Heart right ventricle (tissue), 16 donors: ENCODE data around the gene TMTC4. TPM values are rescaled to one million over a fixed set of nuclear protein-coding genes. Genes with fewer than 3 reads are reported as not detected.

Experiments used
- ATAC-seq, 8 donors: fragments of 200-7000 bp; cut with Tn5 transposase; one replicate each; pipeline ENCODE4 v1.9.1; 2020; ENCODE audit warnings: mild to moderate bottlenecking in 8 of 8, moderate library complexity in 8 of 8, moderate number of reproducible peaks in 1 of 8
- DNase-seq, 2 donors: peaks; one replicate each; pipeline ENCODE4 v3.0.0-alpha.2; 2020
- H3K27ac ChIP-seq, 10 donors: fragments of 200-600 bp; sonication (generic) in 2 of 10; one replicate each; pipeline versions ENCODE4 v1.5.0 to v1.8.0; 2020 to 2022; ENCODE audit warnings: mild to moderate bottlenecking in 3 of 10
- H3K27me3 ChIP-seq, 7 donors: fragments of 200-600 bp; one replicate each; pipeline ENCODE4 v1.8.0; 2021 to 2022; ENCODE audit warnings: mild to moderate bottlenecking in 2 of 7
- H3K36me3 ChIP-seq, 9 donors: fragments of 200-600 bp; sonication (generic) in 1 of 9; one replicate each; pipeline versions ENCODE4 v1.5.0 to v1.8.0; 2020 to 2022; ENCODE audit warnings: mild to moderate bottlenecking in 2 of 9
- H3K4me1 ChIP-seq, 9 donors: fragments of 200-600 bp; sonication (generic) in 1 of 9; one replicate each; pipeline versions ENCODE4 v1.5.0 to v1.8.0; 2020 to 2022; ENCODE audit warnings: mild to moderate bottlenecking in 4 of 9
- H3K4me3 ChIP-seq, 10 donors: fragments of 200-600 bp; sonication (generic) in 2 of 10; one replicate each; pipeline versions ENCODE4 v1.5.0 to v1.8.0; 2020 to 2022; ENCODE audit warnings: mild to moderate bottlenecking in 7 of 10, moderate library complexity in 2 of 10
- H3K9me3 ChIP-seq, 11 donors: fragments of 200-600 bp in 10 of 11; sonication (generic) in 2 of 11; one replicate each; pipeline versions ENCODE4 v1.5.0 to v1.8.0; 2013 to 2022; ENCODE audit warnings: mild to moderate bottlenecking in 2 of 11, control low read depth in 1 of 11, moderate library complexity in 1 of 11
- CTCF ChIP-seq, 9 donors: fragments of 200-600 bp; sonication (generic) in 2 of 9; IDR thresholded peaks; one replicate each; pipeline versions ENCODE4 v1.5.0 to v1.8.0; 2021 to 2022; ENCODE audit warnings: antibody characterized with exemption in 9 of 9, mild to moderate bottlenecking in 5 of 9, moderate library complexity in 1 of 9
- WGBS, 2 donors: extraction: QIAGEN DNeasy Blood & Tissue Kit; methylation state at CpG; one replicate each; pipeline ENCODE4 v1.1.7; 2013; ENCODE audit warnings: inconsistent platforms in 1 of 2; 5-methylcytosine and 5-hydroxymethylcytosine counted together
- intact Hi-C, 10 donors: fragments of 100-400 bp; cut with DNase I; formaldehyde crosslinking; loops; one replicate each; pipeline versions ENCODE4 v1.11.1 to v1.14.2; 2022
- polyA plus RNA-seq, 2 donors: library from polyadenylated mRNA; stranded (reverse); fragments of 200-250 nt; gene quantifications; one replicate each; pipeline ENCODE4 v1.2.3, GENCODE V29; 2013
- total RNA-seq, 10 donors: library from RNA; stranded (reverse); fragmentation: NEBNext Ultra II Directional in 3 of 10; extraction: Animal tissue kit (Norgen Biotek cat#: 25700) in 3 of 10; gene quantifications; one replicate each; pipeline versions ENCODE4 v1.2.1 to v1.2.4, GENCODE V29; 2021 to 2023
- donor health status: Arrhythmogenic right ventricular cardiomyopathy.
- donor health status: ischemic (EF 13 %, LVEDD 7.1; RV severe dilation, severe dysfunction).
- donor health status: healthy with polysubstance abuse.
- donor health status: DM: no; HTN: yes; CAD: no.
- donor health status: DM: no; HTN: no; CAD: no.
- donor health status: ischemic (EF 25% LVEDD 6.9; RV normal size, moderate dysfunction).
- donor health status: ischemic (EF 25% LVEDD 5.7; RV mildly dilated, moderate dysfunction).
- donor health status: healthy.
- donor health status: DM: yes; HTN: yes; CAD: no.
- donor health status: Ischemic cardiomyopathy.
- donor health status: ischemic (EF 35%, LVEDD 5.7; RV mildly dilated, moderate dysfunction).
- donor health status: nonischemic (EF 11% LVEDD 7.7; RV severe dilation, severe dysfunction).
- donor health status: DM: yes; HTN: yes; CAD: no.
- donor health status: PGD.
- donor health status: ischemic (EF 29% LVEDD 5.4; RV normal size, mild dysfunction).
- donor health status: nonischemic (EF 23%, LVEDD 6.1; RV moderate dilation, normal function).

TMTC4 gene
- total and polyA plus RNA-seq, 12 donors: 2.5 to 9.4 (median 6.0) TPM

- Histone ChIP-seq H3K4me1 (peaks cover 0 to 22% (median 11%) of the 10 kb centered on the region in 9 donors), H3K27me3 (peaks cover 0 to 9% (median 0%) of the 10 kb centered on the region in 7 donors), H3K27ac (peak overlapping the region in 2 of 10 donors; percentile 84 to 88), H3K4me3 (peak overlapping the region in 9 of 10 donors; percentile 66 to 100 (median 83)), H3K9me3 (no peaks in the 10 kb centered on the region), H3K36me3 (no peaks in the 10 kb centered on the region)
- no peak for DNase-seq
- WGBS, 2 donors: 13 to 14% methylated on average over 15 of the region's 15 CpGs
- no peak for ATAC-seq
- TF ChIP-seq CTCF (IDR thresholded peaks at IDR 0.05): no peak
- intact Hi-C loops: loop anchor here in 2 of 10 donors (2.0 to 10.0 kb wide), 2 partner anchors 103 to 591 kb away; partner anchors contain the start of gene PCCA (in 1 of the 2)
Measured at GRCh38 chr13:100675661-100676129, 1.1 kb upstream of the TMTC4 start.

- intact Hi-C loops: loop anchor here in 2 of 10 donors (2.0 to 10.0 kb wide), 2 partner anchors 102 to 590 kb away; partner anchors contain the start of gene PCCA (in 1 of the 2)
- peak; percentile 100 for DNase-seq
Measured at GRCh38 chr13:100674872-100675660, 471 bp upstream of the TMTC4 start.

GRCh38 chr13:100673713-100674571 lies 653 bp downstream of the TMTC4 start:
- Histone ChIP-seq H3K36me3 (peaks cover 0 to 13% (median 0%) of the 10 kb centered on the region in 9 donors), H3K9me3 (no peaks in the 10 kb centered on the region), H3K4me3 (peak overlapping the region; percentile 26 to 100 (median 79)), H3K4me1 (peaks cover 0 to 22% (median 11%) of the 10 kb centered on the region in 9 donors), H3K27me3 (peaks cover 0 to 9% (median 0%) of the 10 kb centered on the region in 7 donors), H3K27ac (peak overlapping the region; percentile 61 to 93 (median 86))
- DNase-seq (peak; percentile 18 to 71), ATAC-seq (peak in 3 of 8 donors; percentile 19 to 44 (median 40))
- 0 to 1% methylated on average over 58 to 86 of the region's 86 CpGs for WGBS, 2 donors
- TF ChIP-seq CTCF (IDR thresholded peaks at IDR 0.05): no peak
- intact Hi-C loops: loop anchor here in 2 of 10 donors (2.0 to 10.0 kb wide), 2 partner anchors 101 to 589 kb away; partner anchors contain the start of gene PCCA (in 1 of the 2)

More at GRCh38 chr13:100674872-100675660, 471 bp upstream of the TMTC4 start:
- Histone ChIP-seq H3K36me3 (peaks cover 0 to 3% (median 0%) of the 10 kb centered on the region in 9 donors), H3K4me1 (peaks cover 0 to 22% (median 11%) of the 10 kb centered on the region in 9 donors), H3K27ac (peak overlapping the region; percentile 80 to 93 (median 88)), H3K4me3 (peak overlapping the region; percentile 29 to 100 (median 79)), H3K9me3 (no peaks in the 10 kb centered on the region), H3K27me3 (peaks cover 0 to 9% (median 0%) of the 10 kb centered on the region in 7 donors)
- WGBS, 2 donors: 0% methylated on average over 46 to 67 of the region's 67 CpGs
- TF ChIP-seq CTCF (IDR thresholded peaks at IDR 0.05): peak in 7 of 9 donors; percentile 15 to 65 (median 44)
- ATAC-seq: peak; percentile 97 to 99 (median 98)
